ENCODE results near the gene MLIP.
"Not testable (repeated sequence)": the region's sequence is repeated elsewhere in the genome, so short reads cannot be mapped to it uniquely, and the experiment has no call there.

Gene MLIP

GRCh38 chr6:54209983-54210382 lies 98.7 kb downstream of the MLIP start:
- intact Hi-C loops (cut with DNase I) = not testable (repeated sequence)
- peak in 3 of 10 donors; percentile 65 to 79 (median 73) for DNase-seq

GRCh38 chr6:54214286-54214685 lies 103.0 kb downstream of the MLIP start:
- no peak for DNase-seq
- intact Hi-C loops (cut with DNase I) = no loop called here

DNA sequence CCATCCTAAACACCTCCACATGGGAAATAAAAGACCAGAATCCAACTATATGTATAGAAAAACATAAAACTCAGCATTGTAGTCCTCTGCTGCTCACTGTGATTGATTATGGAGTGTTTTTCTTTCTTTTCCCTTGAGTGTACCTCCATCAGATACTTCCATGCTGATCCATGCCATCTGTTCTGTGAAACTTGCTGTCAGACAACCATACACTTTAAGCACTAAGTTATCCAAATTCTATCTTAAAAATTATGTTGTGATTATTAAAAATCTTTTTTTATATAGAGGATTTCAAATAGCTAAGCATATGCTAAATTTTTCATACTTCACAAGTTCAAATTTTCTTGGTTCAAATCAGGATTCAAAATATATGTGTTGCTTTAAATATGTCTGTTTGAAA lies 105.1 kb downstream of the MLIP start:
- intact Hi-C loops (cut with DNase I) = no loop called here
- no peak for DNase-seq

DNA sequence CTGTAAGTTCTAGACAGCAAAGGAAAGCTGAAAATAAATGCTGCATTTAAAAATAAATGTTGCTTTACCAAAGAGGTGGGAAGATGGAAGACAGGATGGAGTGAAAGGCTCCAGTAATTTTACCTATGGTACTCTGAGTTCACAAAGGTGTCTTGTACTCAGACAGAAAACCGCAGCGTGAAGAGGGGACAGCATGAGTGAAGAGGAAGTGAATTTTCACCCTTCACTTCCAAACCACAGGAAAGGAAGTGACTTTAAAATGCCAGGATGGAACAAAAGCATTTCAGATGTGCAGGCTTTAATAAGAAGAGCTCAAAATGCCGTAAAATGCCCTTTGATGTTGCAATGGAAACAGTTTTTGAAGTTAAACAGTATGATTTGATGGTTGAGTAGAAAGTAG lies 105.8 kb downstream of the MLIP start:
- DNase-seq = no peak
- intact Hi-C loops (cut with DNase I) = no loop called here

DNA sequence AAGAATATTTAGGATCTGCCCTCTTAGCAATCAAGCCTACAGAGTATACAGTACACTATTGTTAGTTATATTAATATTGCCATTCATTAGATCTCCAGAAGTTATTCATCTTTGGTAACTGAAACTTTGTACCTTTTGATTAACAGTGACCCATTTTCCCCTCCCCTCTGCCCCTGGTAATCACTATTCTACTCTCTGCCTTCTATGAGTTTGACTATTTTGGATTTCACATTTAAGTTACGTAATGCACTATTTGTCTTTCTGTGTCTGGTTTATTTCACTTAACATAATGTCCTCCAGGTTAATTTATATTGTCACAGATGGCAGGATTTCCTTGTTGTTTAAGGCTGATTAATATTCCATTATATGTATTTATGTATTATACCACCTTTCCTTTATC lies 111.0 kb downstream of the MLIP start:
- no peak for DNase-seq
- intact Hi-C loops (cut with DNase I) = no loop called here

- intact Hi-C loops (cut with DNase I) = no loop called here
- DNase-seq = no peak
These were observed 121.5 kb downstream of the MLIP start for GRCh38 chr6:54232703-54233102.

GRCh38 chr6:54234539-54234938 lies 123.3 kb downstream of the MLIP start:
- intact Hi-C loops (cut with DNase I) = no loop called here
- no peak for DNase-seq

GRCh38 chr6:54236984-54237383 lies 125.7 kb downstream of the MLIP start:
- intact Hi-C loops (cut with DNase I) = no loop called here
- DNase-seq = no peak

- intact Hi-C loops (cut with DNase I) = no loop called here
- DNase-seq = no peak
These were observed 127.2 kb downstream of the MLIP start for GRCh38 chr6:54238396-54238795.

DNA sequence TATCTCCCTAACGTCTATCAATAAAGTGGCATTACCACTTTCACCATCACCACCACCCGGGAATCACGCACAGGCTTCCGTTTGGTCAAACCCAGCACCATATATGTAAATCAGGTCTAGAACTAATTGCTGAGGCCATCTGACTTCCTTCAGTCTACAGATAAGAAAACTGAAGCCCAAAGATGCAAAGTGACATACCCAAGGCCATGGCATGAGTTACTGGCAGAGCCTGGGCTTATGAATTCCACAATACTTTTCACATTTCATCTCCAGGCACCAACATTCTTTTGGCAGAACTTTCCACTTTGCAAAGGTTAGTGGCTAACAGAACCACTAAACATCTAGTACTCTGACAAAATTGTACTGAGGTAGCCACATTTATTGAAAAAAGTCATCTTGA lies 132.5 kb downstream of the MLIP start:
- intact Hi-C loops (cut with DNase I) = loop anchor here (10.0 kb wide), 1 partner anchor 259 kb away; no protein-coding TSS in a partner anchor

GRCh38 chr6:54244430-54244829 lies 133.2 kb downstream of the MLIP start:
- no peak for DNase-seq
- intact Hi-C loops (cut with DNase I) = loop anchor here (10.0 kb wide), 1 partner anchor 260 kb away; no protein-coding TSS in a partner anchor

More for the DNA sequence above, 132.5 kb downstream of the MLIP start:
- DNase-seq = no peak

GRCh38 chr6:54245265-54245664 lies 134.0 kb downstream of the MLIP start:
- intact Hi-C loops (cut with DNase I) = loop anchor here (10.0 kb wide), 1 partner anchor 260 kb away; no protein-coding TSS in a partner anchor
- no peak for DNase-seq

GRCh38 chr6:54248319-54248718 lies 137.1 kb downstream of the MLIP start:
- no peak for DNase-seq
- intact Hi-C loops (cut with DNase I) = loop anchor here (10.0 kb wide), 1 partner anchor 264 kb away; no protein-coding TSS in a partner anchor

DNA sequence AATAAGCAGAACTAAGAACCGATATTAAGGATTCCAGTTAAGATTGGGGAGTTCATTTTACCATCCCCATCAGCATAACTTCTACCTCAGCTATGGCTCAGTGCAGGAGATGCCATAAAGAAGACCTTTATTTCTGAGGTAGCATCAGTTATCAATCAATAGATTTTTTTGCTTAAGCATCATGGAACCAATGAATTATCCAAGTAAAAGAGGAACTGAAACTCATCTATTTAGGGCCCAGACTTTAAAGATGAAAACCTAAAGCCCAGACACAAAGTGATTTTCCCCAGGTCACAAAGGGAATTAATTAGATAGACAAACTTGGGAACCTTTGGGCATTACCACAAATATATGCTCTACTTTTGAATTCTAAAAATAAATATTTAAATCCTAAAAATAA lies 137.8 kb downstream of the MLIP start:
- intact Hi-C loops (cut with DNase I) = loop anchor here (10.0 kb wide), 1 partner anchor 264 kb away; no protein-coding TSS in a partner anchor
- DNase-seq = no peak

- intact Hi-C loops (cut with DNase I) = loop anchor here (10.0 kb wide), 1 partner anchor 265 kb away; no protein-coding TSS in a partner anchor
- DNase-seq = not testable (repeated sequence)
These were observed 138.6 kb downstream of the MLIP start for GRCh38 chr6:54249812-54250211.

- intact Hi-C loops (cut with DNase I) = no loop called here
These were observed 141.3 kb downstream of the MLIP start for GRCh38 chr6:54252496-54252895.

DNA sequence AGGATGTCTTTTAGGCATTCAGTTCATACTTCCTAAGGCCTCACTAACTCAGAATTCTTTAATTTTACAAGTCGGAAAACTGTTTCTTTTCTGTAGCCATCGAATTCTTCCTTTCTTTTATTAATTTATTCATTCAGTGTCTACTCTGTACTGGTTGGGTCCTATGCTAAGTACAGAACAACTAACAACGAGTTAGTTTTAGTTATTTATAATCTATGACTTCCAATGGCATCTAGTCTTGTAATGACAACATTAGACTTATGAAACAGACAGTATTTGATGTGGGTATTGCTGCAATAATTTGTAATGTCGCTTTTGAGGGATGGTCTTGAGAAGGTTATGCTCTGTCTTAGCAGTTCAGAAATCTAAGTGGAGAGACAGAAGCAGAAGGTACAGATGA lies 141.7 kb downstream of the MLIP start:
- intact Hi-C loops (cut with DNase I) = no loop called here
- DNase-seq = no peak

More at GRCh38 chr6:54252496-54252895, 141.3 kb downstream of the MLIP start:
- no peak for DNase-seq

DNA sequence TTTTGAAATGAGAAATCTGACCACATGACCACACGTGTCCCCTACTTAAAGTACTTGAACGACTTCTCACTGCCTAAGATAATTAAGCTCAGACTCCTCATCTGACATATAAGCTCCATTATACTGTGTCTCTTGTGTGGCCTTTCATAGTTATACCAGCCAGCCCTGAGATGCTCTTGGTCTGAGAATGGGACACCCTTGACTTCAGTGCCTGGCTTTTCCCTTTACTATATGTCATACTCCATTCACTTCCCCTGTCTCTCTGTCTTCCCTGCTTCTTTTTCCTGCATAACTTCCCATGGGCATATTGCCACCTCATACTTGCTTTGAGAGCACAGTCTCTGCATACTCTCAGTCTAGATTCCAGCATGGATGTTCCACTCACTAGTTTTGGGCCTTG lies 143.6 kb downstream of the MLIP start:
- intact Hi-C loops (cut with DNase I) = no loop called here
- no peak for DNase-seq

DNA sequence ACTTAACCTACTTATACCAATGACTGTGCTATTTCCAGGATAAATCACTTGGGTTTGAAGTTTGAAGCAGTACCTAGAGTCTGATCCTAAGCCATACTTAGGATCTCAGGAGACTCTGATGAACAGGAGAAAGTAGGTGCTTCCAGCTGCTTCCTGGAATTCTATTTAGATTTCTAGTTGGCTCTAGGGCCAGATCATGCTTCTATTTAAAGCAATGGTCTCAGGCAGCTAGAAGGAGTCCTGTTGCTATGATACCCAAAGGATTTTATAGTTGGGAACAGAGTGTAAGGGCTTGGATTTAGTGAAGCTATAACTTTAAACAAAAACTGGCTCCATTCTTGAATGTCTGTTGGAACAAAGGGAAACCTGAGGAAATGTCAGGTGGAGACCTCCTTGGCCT lies 144.6 kb downstream of the MLIP start:
- DNase-seq = no peak
- intact Hi-C loops (cut with DNase I) = no loop called here

DNA sequence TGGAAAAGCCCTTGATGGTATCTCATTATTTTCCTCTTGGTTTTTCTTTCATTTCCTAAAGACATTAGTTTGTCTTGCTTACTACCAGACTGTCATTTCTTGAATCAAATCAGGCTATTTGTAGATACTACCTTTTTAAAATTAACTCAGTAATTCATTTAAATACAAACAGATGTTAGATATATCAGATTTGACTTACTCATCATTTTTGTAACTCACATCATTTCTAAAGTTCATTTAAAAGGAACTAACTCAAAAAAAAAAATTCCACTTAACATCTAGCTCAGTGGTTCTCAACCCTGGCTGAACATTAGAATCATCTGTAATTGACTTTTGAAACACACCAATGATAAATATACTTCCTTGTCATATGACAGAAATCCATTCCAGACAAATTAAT lies 148.8 kb downstream of the MLIP start:
- intact Hi-C loops (cut with DNase I) = no loop called here

DNA sequence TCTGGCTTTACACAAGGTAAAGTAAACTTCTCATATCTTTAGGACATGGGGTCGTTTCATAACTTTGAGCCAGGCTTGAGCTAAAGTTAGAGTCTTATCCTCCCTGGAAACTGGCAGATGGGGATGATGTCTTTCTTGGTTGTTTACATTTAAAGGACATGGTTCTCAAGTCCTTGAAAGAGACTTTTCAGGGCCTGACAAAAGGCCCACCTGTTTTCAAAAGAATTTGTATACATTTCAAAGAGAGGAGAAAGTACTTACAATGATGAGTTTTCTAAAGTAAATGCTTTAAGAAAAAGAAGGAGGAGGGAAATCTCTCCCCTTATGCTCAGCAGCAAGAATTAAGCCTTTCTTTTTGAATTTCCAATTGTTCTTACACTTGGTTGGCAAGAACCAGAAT lies 151.3 kb downstream of the MLIP start:
- no peak for DNase-seq
- intact Hi-C loops (cut with DNase I) = no loop called here

More for the DNA sequence above, 148.8 kb downstream of the MLIP start:
- DNase-seq = no peak

DNA sequence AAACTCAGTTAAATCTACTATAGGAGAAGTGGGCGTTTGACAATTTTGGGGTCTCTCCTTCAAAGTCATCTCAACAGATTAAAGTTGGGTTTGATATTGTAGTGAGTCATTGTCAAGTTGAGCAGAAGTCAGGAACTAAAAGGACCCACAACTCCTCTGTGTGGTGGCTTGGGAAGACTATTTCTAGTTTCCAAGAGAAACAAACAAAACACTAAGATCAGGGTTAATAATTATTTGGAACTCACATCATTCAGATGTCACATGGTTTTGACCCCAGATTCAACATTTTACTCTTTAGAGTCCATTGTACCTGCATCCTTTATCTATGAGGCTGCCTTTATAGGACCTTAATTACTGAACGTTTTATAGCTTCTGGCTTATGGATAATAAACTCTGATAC lies 151.7 kb downstream of the MLIP start:
- DNase-seq = no peak
- intact Hi-C loops (cut with DNase I) = no loop called here

Data from posterior cingulate gyrus (tissue), 11 donors.